Mesendoderm (in vitro differentiated cells): ENCODE data around the gene ARHGAP42.

Experiments used
- DNase-seq: peaks from one replicate; pipeline ENCODE4 v3.0.0; 2013
- H2AK5ac ChIP-seq: 2 replicates; pipeline ENCODE4 v1.6.1; 2013; ENCODE audit warnings: low read length, inconsistent platforms
- H2BK120ac ChIP-seq: 2 replicates; pipeline ENCODE4 v1.6.1; 2013; ENCODE audit warnings: low read depth, mild to moderate bottlenecking, low read length, moderate library complexity, mixed read lengths
- H2BK15ac ChIP-seq: replicated peaks from 2 replicates; pipeline ENCODE4 v1.6.1; 2013; ENCODE audit warnings: low read depth, mild to moderate bottlenecking, moderate library complexity
- H2BK5ac ChIP-seq: 2 replicates; pipeline ENCODE4 v1.6.1; 2013; ENCODE audit warnings: low read length, inconsistent platforms
- H3K18ac ChIP-seq: 2 replicates; pipeline ENCODE4 v1.6.1; 2013; ENCODE audit warnings: mild to moderate bottlenecking, low read length, mixed read lengths
- H3K23ac ChIP-seq: one replicate; pipeline ENCODE4 v1.6.1; 2013; ENCODE audit warnings: low read length
- H3K27ac ChIP-seq: 2 replicates; pipeline ENCODE4 v1.5.1; 2013; ENCODE audit warnings: low read depth, mild to moderate bottlenecking, inconsistent platforms, low read length, moderate library complexity
- H3K27me3 ChIP-seq: 2 replicates; pipeline ENCODE4 v1.6.1; 2013; ENCODE audit warnings: low read length, control low read depth, mild to moderate bottlenecking, inconsistent platforms; ENCODE audit not compliant: insufficient read depth, poor library complexity
- H3K36me3 ChIP-seq: 2 replicates; pipeline ENCODE4 v1.6.1; 2013; ENCODE audit warnings: low read length, inconsistent platforms; ENCODE audit not compliant: control insufficient read depth, insufficient read depth
- H3K4ac ChIP-seq: one replicate; pipeline ENCODE4 v1.6.1; 2013; ENCODE audit warnings: low read depth, mild to moderate bottlenecking, low read length, moderate library complexity
- H3K4me1 ChIP-seq: 2 replicates; pipeline ENCODE4 v1.6.1; 2013; ENCODE audit warnings: low read depth, low read length, inconsistent platforms; ENCODE audit not compliant: control insufficient read depth
- H3K4me2 ChIP-seq: 2 replicates; pipeline ENCODE4 v1.6.1; 2013; ENCODE audit warnings: low read length
- H3K4me3 ChIP-seq: 2 replicates; pipeline ENCODE4 v1.5.1; 2013; ENCODE audit warnings: mild to moderate bottlenecking, low read length
- H3K56ac ChIP-seq: one replicate; pipeline ENCODE4 v1.6.1; 2013; ENCODE audit warnings: low read length
- H3K79me1 ChIP-seq: 2 replicates; pipeline ENCODE4 v1.6.1; 2013; ENCODE audit warnings: low read length, inconsistent platforms
- H3K79me2 ChIP-seq: 2 replicates; pipeline ENCODE4 v1.6.1; 2013; ENCODE audit warnings: mild to moderate bottlenecking, low read length; ENCODE audit not compliant: control insufficient read depth, insufficient read depth
- H3K9ac ChIP-seq: 2 replicates; pipeline ENCODE4 v1.6.1; 2013; ENCODE audit warnings: low read length, inconsistent platforms
- H4K5ac ChIP-seq: one replicate; pipeline ENCODE4 v1.6.1; 2013; ENCODE audit warnings: low read length
- H4K8ac ChIP-seq: one replicate; pipeline ENCODE4 v1.6.1; 2013; ENCODE audit warnings: low read depth, mild to moderate bottlenecking, control low read depth, low read length, moderate library complexity
- WGBS: extraction: QIAGEN DNeasy Blood & Tissue Kit; methylation state at CpG from one replicate; pipeline ENCODE4 v1.1.7; 2013; ENCODE audit warnings: low lambda C conversion rate, missing lambda C conversion rate; ENCODE audit not compliant: insufficient coverage; ENCODE audit errors: extremely low coverage; 5-methylcytosine and 5-hydroxymethylcytosine counted together

Gene ARHGAP42

GRCh38 chr11:100832829-100833228, 145.7 kb downstream of the ARHGAP42 start:
- Histone ChIP-seq H3K4me1 (peaks cover under 1% of the 10 kb centered on the region), H4K5ac (no peak overlapping the region), H3K27me3 (no peaks in the 10 kb centered on the region), H3K79me2 (no peaks in the 10 kb centered on the region), H3K36me3 (no peaks in the 10 kb centered on the region), H3K4me3 (no peak overlapping the region), H3K79me1 (peaks cover 6% of the 10 kb centered on the region), H2BK5ac (no peak overlapping the region), H3K4ac (no peak overlapping the region), H2BK120ac (no peak overlapping the region), H3K27ac (no peak overlapping the region), H3K9ac (no peak overlapping the region), H3K56ac (no peak overlapping the region), H3K4me2 (no peak overlapping the region), H4K8ac (no peak overlapping the region), H3K23ac (no peak overlapping the region), H2BK15ac (no peak overlapping the region), H3K18ac (no peak overlapping the region), H2AK5ac (no peak overlapping the region)
- WGBS = no CpG with 5 or more reads among the region's 1 CpG
- DNase-seq = no peak

DNA sequence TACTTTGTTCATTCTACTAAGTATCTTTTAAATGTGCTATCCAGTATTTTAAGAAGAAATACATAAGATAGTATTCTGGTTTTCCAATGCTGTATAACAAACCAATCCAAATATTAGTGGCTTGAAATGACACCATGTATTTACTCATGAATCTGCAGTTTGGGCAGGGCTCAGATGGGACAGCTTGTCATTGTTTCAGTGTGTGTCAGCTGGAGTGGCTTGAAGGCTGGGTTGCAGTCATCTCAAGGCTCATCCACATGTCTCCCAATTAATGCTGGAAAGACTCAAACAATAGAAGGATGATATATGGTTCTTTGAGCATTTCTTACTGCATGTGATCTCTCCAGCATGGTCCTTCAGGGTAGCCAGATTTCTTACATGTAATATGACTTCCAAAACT, 146.2 kb downstream of the ARHGAP42 start:
- Histone ChIP-seq H2BK120ac (no peak overlapping the region), H4K8ac (no peak overlapping the region), H3K4me1 (no peaks in the 10 kb centered on the region), H3K79me1 (peaks cover 6% of the 10 kb centered on the region), H3K79me2 (no peaks in the 10 kb centered on the region), H4K5ac (no peak overlapping the region), H2BK5ac (no peak overlapping the region), H3K56ac (no peak overlapping the region), H3K4ac (no peak overlapping the region), H3K9ac (no peak overlapping the region), H3K4me3 (no peak overlapping the region), H3K18ac (no peak overlapping the region), H2AK5ac (no peak overlapping the region), H3K36me3 (no peaks in the 10 kb centered on the region), H3K27me3 (no peaks in the 10 kb centered on the region), H2BK15ac (no peak overlapping the region), H3K23ac (no peak overlapping the region), H3K27ac (no peak overlapping the region), H3K4me2 (no peak overlapping the region)
- no peak for DNase-seq

GRCh38 chr11:100835854-100836253, 148.8 kb downstream of the ARHGAP42 start:
- H2AK5ac ChIP-seq = no peak overlapping the region
- no peaks in the 10 kb centered on the region for H3K79me2 ChIP-seq
- no peak overlapping the region for H3K23ac ChIP-seq
- no peak overlapping the region for H3K56ac ChIP-seq
- H3K4me2 ChIP-seq = no peak overlapping the region
- H4K8ac ChIP-seq = no peak overlapping the region
- no peak overlapping the region for H3K9ac ChIP-seq
- no peak overlapping the region for H2BK120ac ChIP-seq
- no peak overlapping the region for H4K5ac ChIP-seq
- no peaks in the 10 kb centered on the region for H3K27me3 ChIP-seq
- H3K4me3 ChIP-seq = no peak overlapping the region
- H3K18ac ChIP-seq = no peak overlapping the region
- no peak overlapping the region for H2BK5ac ChIP-seq
- no peaks in the 10 kb centered on the region for H3K36me3 ChIP-seq
- H2BK15ac ChIP-seq = no peak overlapping the region
- H3K79me1 ChIP-seq = peaks cover 5% of the 10 kb centered on the region
- no CpG with 5 or more reads among the region's 1 CpG for WGBS
- no peak overlapping the region for H3K27ac ChIP-seq
- H3K4ac ChIP-seq = no peak overlapping the region
- DNase-seq = no peak
- no peaks in the 10 kb centered on the region for H3K4me1 ChIP-seq

- H2AK5ac ChIP-seq = no peak overlapping the region
- no peak overlapping the region for H4K8ac ChIP-seq
- H3K27ac ChIP-seq = no peak overlapping the region
- no CpG with 5 or more reads among the region's 2 CpGs for WGBS
- H3K27me3 ChIP-seq = no peaks in the 10 kb centered on the region
- no peak overlapping the region for H3K56ac ChIP-seq
- H2BK120ac ChIP-seq = no peak overlapping the region
- no peaks in the 10 kb centered on the region for H3K79me2 ChIP-seq
- no peak overlapping the region for H4K5ac ChIP-seq
- no peak overlapping the region for H2BK15ac ChIP-seq
- H3K4me2 ChIP-seq = no peak overlapping the region
- H3K4me1 ChIP-seq = peaks cover 2% of the 10 kb centered on the region
- H3K79me1 ChIP-seq = peaks cover 3% of the 10 kb centered on the region
- no peak overlapping the region for H3K4me3 ChIP-seq
- no peak overlapping the region for H2BK5ac ChIP-seq
- DNase-seq = no peak
- no peak overlapping the region for H3K18ac ChIP-seq
- no peak overlapping the region for H3K9ac ChIP-seq
- H3K4ac ChIP-seq = no peak overlapping the region
- H3K23ac ChIP-seq = no peak overlapping the region
- H3K36me3 ChIP-seq = no peaks in the 10 kb centered on the region
Observed at GRCh38 chr11:100837311-100837710, 150.2 kb downstream of the ARHGAP42 start.

DNA sequence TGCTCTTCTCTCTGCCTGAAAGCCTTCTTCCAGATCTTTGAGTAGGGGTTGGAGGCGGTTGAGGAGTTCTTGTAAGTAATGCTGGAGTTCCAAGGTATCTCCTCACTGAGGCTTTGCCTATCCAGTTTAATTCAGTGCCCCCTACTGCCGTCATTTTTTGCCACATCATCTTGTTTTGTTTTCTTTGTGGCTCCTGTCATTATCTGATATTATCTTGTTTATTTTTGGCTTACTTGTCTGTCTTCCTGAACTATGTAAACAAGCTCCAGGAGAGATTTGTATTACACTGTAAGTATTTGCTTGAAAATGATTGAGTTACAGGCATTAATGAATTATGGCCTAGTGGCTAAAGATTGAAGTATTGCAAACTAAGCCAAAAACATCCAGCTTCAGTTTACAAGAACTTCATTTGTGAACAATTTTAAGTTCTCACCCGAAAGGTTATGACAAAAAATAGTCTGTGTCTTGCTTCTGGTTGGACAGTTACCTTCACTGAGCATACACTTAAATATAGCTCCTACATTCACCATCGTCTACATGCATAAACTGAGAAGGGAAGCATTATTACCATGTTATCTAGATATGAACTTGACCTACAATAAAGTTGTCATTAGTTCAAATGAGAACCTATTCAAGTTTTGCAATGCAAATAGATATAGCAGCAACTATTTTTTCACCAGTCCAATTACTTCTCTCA, 154.8 kb downstream of the ARHGAP42 start:
- no peak overlapping the region for H2BK120ac ChIP-seq
- H3K4ac ChIP-seq = no peak overlapping the region
- no peaks in the 10 kb centered on the region for H3K79me2 ChIP-seq
- peak overlapping the region; percentile 27 for H3K56ac ChIP-seq
- H4K8ac ChIP-seq = no peak overlapping the region
- H3K23ac ChIP-seq = no peak overlapping the region
- no peaks in the 10 kb centered on the region for H3K36me3 ChIP-seq
- H3K27ac ChIP-seq = no peak overlapping the region
- H3K9ac ChIP-seq = no peak overlapping the region
- H4K5ac ChIP-seq = no peak overlapping the region
- no peak overlapping the region for H2BK15ac ChIP-seq
- H3K4me1 ChIP-seq = peaks cover 2% of the 10 kb centered on the region
- no peak overlapping the region for H2BK5ac ChIP-seq
- H3K79me1 ChIP-seq = peaks cover 3% of the 10 kb centered on the region
- H3K4me2 ChIP-seq = no peak overlapping the region
- WGBS = no CpG with 5 or more reads among the region's 4 CpGs
- no peak overlapping the region for H2AK5ac ChIP-seq
- no peak overlapping the region for H3K18ac ChIP-seq
- DNase-seq = no peak
- no peaks in the 10 kb centered on the region for H3K27me3 ChIP-seq
- H3K4me3 ChIP-seq = no peak overlapping the region

DNA sequence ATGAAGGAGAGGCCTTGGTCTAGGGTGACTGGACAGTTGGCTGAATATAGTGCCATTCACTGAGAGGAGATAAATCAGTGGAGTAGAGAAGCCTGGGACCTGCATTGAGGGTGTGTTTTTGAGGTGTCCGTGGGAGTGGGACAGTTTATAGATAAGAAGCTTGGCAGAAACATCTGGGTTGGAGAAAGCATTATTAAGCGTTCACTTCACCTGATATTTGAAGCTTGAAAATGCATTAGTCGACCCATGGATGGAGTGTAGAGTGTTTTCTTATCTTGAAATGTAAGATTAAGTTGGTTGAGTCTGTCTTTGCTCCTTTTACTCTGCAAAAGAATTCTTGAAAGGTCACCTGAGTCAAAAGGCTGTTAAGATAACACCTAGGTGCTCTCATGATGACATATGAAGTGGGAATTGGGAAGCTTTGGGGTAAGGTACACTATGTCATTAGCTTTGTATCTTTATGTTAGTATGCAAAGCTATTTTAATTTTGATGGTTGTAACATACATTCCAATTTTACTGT, 160.7 kb downstream of the ARHGAP42 start:
- Histone ChIP-seq H3K27me3 (no peaks in the 10 kb centered on the region), H3K9ac (no peak overlapping the region), H3K4ac (no peak overlapping the region), H4K8ac (no peak overlapping the region), H3K23ac (no peak overlapping the region), H3K79me2 (no peaks in the 10 kb centered on the region), H3K79me1 (no peaks in the 10 kb centered on the region), H3K18ac (no peak overlapping the region), H3K4me1 (no peaks in the 10 kb centered on the region), H2BK15ac (no peak overlapping the region), H2AK5ac (no peak overlapping the region), H4K5ac (no peak overlapping the region), H3K4me3 (no peak overlapping the region), H3K56ac (no peak overlapping the region), H3K27ac (no peak overlapping the region), H3K4me2 (no peak overlapping the region), H2BK5ac (no peak overlapping the region), H2BK120ac (no peak overlapping the region), H3K36me3 (no peaks in the 10 kb centered on the region)
- no CpG with 5 or more reads among the region's 3 CpGs for WGBS
- no peak for DNase-seq
